Keratinocyte (primary cell): Measurements from ENCODE around the gene NCAM2.

ENCODE experiments used
- CTCF ChIP-seq, 3 experiments: IDR thresholded peaks in 1 of 3; conservative IDR thresholded peaks in 1 of 3; optimal IDR thresholded peaks in 1 of 3; 2 replicates in 2 of 3; 3 replicates in 1 of 3; pipeline versions ENCODE3 to v1.5.1; 2011; ENCODE audit warnings: low read length in 3 of 3, mild to moderate bottlenecking in 3 of 3, moderate library complexity in 2 of 3, control low read depth in 1 of 3, inconsistent platforms in 1 of 3; ENCODE audit not compliant: insufficient read depth in 2 of 3; ENCODE audit errors: extremely low read depth in 1 of 3
- EZH2 ChIP-seq: IDR thresholded peaks from one replicate; pipeline ENCODE4 v1.6.1; 2012; ENCODE audit warnings: inconsistent platforms, mild to moderate bottlenecking, low read length, moderate library complexity

GRCh38 chr21:21247424-21247823, 249.2 kb downstream of the NCAM2 start:
- TF ChIP-seq CTCF (optimal IDR thresholded peaks at IDR 0.05 in 1 of 3, IDR thresholded peaks at IDR 0.05 in 1 of 3, conservative IDR thresholded peaks at IDR 0.05 in 1 of 3; ENCODE audit: extremely low read depth in 1 of 3, insufficient read depth in 2 of 3, low read length in 3 of 3): no peak
- TF ChIP-seq EZH2: no peak
